ENCODE data around the gene GNAQ. TPM values are rescaled to one million over a fixed set of nuclear protein-coding genes. Genes with fewer than 3 reads are reported as not detected.

Gene GNAQ
- total RNA-seq, 3 donors from 2014 or later (not counting 1 experiment from before 2014, with no cell fraction given): 17.8 to 51.6 (median 24.5) TPM

DNA sequence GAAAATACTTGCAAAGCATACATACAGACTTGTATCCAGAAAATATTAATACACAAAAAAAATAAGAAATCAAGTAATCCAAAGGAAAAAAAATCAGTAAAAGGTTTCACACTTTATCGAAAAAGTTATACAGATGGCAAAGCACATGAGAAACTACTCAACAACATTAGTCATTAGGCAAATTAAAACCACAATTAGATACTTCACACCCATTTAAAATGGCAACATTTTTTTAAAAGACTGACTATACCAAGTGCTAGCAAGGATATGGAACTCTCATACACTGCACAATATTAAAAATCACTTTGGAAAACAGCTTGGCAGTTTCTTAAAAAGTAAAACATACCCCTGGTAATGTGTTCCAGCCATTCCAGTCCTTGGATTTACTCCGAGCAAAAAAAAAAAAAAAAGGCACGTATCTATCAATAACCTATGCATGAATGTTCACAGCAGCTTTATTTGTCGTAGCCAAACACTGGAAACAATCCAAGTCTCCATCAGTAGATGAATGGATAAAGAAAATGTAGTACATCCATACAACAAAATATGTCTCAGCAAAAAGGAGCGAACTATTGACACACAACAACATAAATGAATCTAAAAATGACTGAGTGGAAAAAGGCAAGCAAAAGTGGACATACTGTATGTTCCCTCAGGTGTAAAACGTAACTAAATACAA is 66.0 kb downstream of the GNAQ start:
- H3K27ac ChIP-seq (ENCODE audit: low read length): no peak overlapping the region
- intact Hi-C loops (cut with micrococcal nuclease): no loop called here
- no peaks in the 10 kb centered on the region for H3K36me3 Mint-ChIP-seq
- no peak overlapping the region for H3K27ac Mint-ChIP-seq
- no peaks in the 10 kb centered on the region for H3K36me3 ChIP-seq (ENCODE audit: control insufficient read depth, insufficient read depth, low read length)
- WGBS (ENCODE audit: insufficient coverage): 64% methylated on average over 3 of the region's 6 CpGs
- no peak overlapping the region for H3K4me3 Mint-ChIP-seq
- DNase-seq (no peak), ATAC-seq (no peak)
- no peaks in the 10 kb centered on the region for H3K9me3 ChIP-seq (ENCODE audit: control insufficient read depth, insufficient read depth, low read length)
- no peak overlapping the region for H3K4me3 ChIP-seq (ENCODE audit: low read length)
- no peaks in the 10 kb centered on the region for H3K27me3 Mint-ChIP-seq (ENCODE audit: low read depth in 2 of 2)
- H3K27me3 ChIP-seq (ENCODE audit: control insufficient read depth, insufficient read depth, low read length): no peaks in the 10 kb centered on the region
- TF ChIP-seq, protein P1, sequence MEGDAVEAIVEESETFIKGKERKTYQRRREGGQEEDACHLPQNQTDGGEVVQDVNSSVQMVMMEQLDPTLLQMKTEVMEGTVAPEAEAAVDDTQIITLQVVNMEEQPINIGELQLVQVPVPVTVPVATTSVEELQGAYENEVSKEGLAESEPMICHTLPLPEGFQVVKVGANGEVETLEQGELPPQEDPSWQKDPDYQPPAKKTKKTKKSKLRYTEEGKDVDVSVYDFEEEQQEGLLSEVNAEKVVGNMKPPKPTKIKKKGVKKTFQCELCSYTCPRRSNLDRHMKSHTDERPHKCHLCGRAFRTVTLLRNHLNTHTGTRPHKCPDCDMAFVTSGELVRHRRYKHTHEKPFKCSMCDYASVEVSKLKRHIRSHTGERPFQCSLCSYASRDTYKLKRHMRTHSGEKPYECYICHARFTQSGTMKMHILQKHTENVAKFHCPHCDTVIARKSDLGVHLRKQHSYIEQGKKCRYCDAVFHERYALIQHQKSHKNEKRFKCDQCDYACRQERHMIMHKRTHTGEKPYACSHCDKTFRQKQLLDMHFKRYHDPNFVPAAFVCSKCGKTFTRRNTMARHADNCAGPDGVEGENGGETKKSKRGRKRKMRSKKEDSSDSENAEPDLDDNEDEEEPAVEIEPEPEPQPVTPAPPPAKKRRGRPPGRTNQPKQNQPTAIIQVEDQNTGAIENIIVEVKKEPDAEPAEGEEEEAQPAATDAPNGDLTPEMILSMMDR (IDR thresholded peaks at IDR 0.05): no peak
- H3K9me3 Mint-ChIP-seq: no peaks in the 10 kb centered on the region
- H3K4me1 Mint-ChIP-seq: peaks cover 18 to 33% of the 10 kb centered on the region in 2 donors
- H3K4me1 ChIP-seq (ENCODE audit: control insufficient read depth, insufficient read depth, low read length): peaks cover 2% of the 10 kb centered on the region

DNA sequence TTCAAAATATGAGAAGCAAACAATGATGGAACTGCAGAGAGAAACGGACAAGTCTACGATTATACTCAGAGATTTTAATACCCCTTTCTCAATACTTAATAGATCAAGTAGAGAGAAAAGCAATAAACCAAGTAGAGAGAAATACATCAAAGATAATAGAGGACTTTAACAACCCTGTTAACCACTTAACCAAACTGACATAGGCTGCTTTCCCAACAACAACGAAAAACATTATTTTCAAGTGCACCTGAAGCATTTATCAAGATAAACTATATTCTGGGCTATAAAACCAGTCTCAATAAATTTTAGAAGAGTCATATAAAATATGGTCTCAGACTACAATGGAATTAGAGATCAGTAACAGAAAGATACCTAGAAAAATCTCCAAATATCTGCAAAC is 67.4 kb downstream of the GNAQ start:
- intact Hi-C loops (cut with micrococcal nuclease): no loop called here
- Histone ChIP-seq H3K27me3 (ENCODE audit: control insufficient read depth, insufficient read depth, low read length) (no peaks in the 10 kb centered on the region), H3K4me1 (ENCODE audit: control insufficient read depth, insufficient read depth, low read length) (peaks cover 2% of the 10 kb centered on the region), H3K36me3 (ENCODE audit: control insufficient read depth, insufficient read depth, low read length) (no peaks in the 10 kb centered on the region), H3K9me3 (ENCODE audit: control insufficient read depth, insufficient read depth, low read length) (no peaks in the 10 kb centered on the region), H3K4me3 (ENCODE audit: low read length) (no peak overlapping the region), H3K27ac (ENCODE audit: low read length) (no peak overlapping the region)
- no CpG with 5 or more reads among the region's 3 CpGs for WGBS (ENCODE audit: insufficient coverage)
- Mint-ChIP-seq H3K9me3 (no peaks in the 10 kb centered on the region), H3K4me3 (no peak overlapping the region), H3K27me3 (ENCODE audit: low read depth in 2 of 2) (no peaks in the 10 kb centered on the region), H3K4me1 (peaks cover 18 to 33% of the 10 kb centered on the region in 2 donors), H3K27ac (no peak overlapping the region), H3K36me3 (no peaks in the 10 kb centered on the region)
- DNase-seq (no peak), ATAC-seq (no peak)
- TF ChIP-seq, protein P1 (IDR thresholded peaks at IDR 0.05): no peak

- Histone ChIP-seq H3K36me3 (ENCODE audit: control insufficient read depth, insufficient read depth, low read length) (no peaks in the 10 kb centered on the region), H3K4me3 (ENCODE audit: low read length) (no peak overlapping the region), H3K4me1 (ENCODE audit: control insufficient read depth, insufficient read depth, low read length) (peaks cover 2% of the 10 kb centered on the region), H3K27ac (ENCODE audit: low read length) (no peak overlapping the region), H3K27me3 (ENCODE audit: control insufficient read depth, insufficient read depth, low read length) (no peaks in the 10 kb centered on the region), H3K9me3 (ENCODE audit: control insufficient read depth, insufficient read depth, low read length) (no peaks in the 10 kb centered on the region)
- Mint-ChIP-seq H3K27me3 (ENCODE audit: low read depth in 2 of 2) (no peaks in the 10 kb centered on the region), H3K4me3 (no peak overlapping the region), H3K27ac (no peak overlapping the region), H3K36me3 (no peaks in the 10 kb centered on the region), H3K4me1 (peaks cover 31 to 48% of the 10 kb centered on the region in 2 donors), H3K9me3 (no peaks in the 10 kb centered on the region)
- DNase-seq: no peak
- 80% methylated on average over 1 of the region's 1 CpG for WGBS (ENCODE audit: insufficient coverage)
- intact Hi-C loops (cut with micrococcal nuclease): no loop called here
- ATAC-seq: no peak
- TF ChIP-seq, protein P1 (IDR thresholded peaks at IDR 0.05): no peak
These were observed 70.1 kb downstream of the GNAQ start for GRCh38 chr9:77961541-77961940.

All from natural killer cell (primary cell).